Endothelial cell (in vitro differentiated cells): Measurements from ENCODE around the gene PLVAP. TPM values are rescaled to one million over a fixed set of nuclear protein-coding genes. Genes with fewer than 3 reads are reported as not detected.
A peak's percentile ranks its signal among the peaks of the same experiment; 100 is the strongest.
"Not testable (repeated sequence)": the region's sequence is repeated elsewhere in the genome, so short reads cannot be mapped to it uniquely, and the experiment has no call there.

Source experiments
- DNase-seq: peaks from one replicate; pipeline ENCODE4 v3.0.0; 2021; ENCODE audit warnings: low spot score
- H3K27ac Mint-ChIP-seq: one replicate; pipeline ENCODE4 v1.8.0; 2021; ENCODE audit warnings: mixed read lengths, inconsistent platforms; ENCODE audit not compliant: unreplicated experiment
- H3K27me3 Mint-ChIP-seq: one replicate; pipeline ENCODE4 v1.8.0; 2021; ENCODE audit warnings: mild to moderate bottlenecking, moderate library complexity, mixed read lengths, inconsistent platforms; ENCODE audit not compliant: unreplicated experiment
- H3K36me3 Mint-ChIP-seq: one replicate; pipeline ENCODE4 v1.8.0; 2021; ENCODE audit warnings: mild to moderate bottlenecking, low read depth, mixed read lengths, inconsistent platforms; ENCODE audit not compliant: unreplicated experiment
- H3K4me1 Mint-ChIP-seq: one replicate; pipeline ENCODE4 v1.8.0; 2021; ENCODE audit warnings: mild to moderate bottlenecking, mixed read lengths, inconsistent platforms; ENCODE audit not compliant: unreplicated experiment
- H3K4me3 Mint-ChIP-seq: one replicate; pipeline ENCODE4 v1.8.0; 2021; ENCODE audit warnings: mild to moderate bottlenecking, mixed read lengths, inconsistent platforms; ENCODE audit not compliant: unreplicated experiment
- H3K9me3 Mint-ChIP-seq: one replicate; pipeline ENCODE4 v1.8.0; 2021; ENCODE audit warnings: mixed read lengths, inconsistent platforms; ENCODE audit not compliant: unreplicated experiment
- total RNA-seq: library from RNA; stranded (reverse); fragmentation: NEBNext Ultra II Directional; extraction: Animal tissue kit (Norgen Biotek cat#: 25700); gene quantifications from one replicate; pipeline ENCODE4 v1.2.1, GENCODE V29; 2021; ENCODE audit not compliant: unreplicated experiment
- TF ChIP-seq, protein P1 (sequence below): fragments of 200-600 bp; sonication (generic); IDR thresholded peaks from one replicate; pipeline ENCODE4 v1.5.0; 2021; ENCODE audit warnings: antibody characterized with exemption; ENCODE audit not compliant: unreplicated experiment

The PLVAP gene
- total RNA-seq, 1 donor from 2014 or later = 1,569 TPM

DNA sequence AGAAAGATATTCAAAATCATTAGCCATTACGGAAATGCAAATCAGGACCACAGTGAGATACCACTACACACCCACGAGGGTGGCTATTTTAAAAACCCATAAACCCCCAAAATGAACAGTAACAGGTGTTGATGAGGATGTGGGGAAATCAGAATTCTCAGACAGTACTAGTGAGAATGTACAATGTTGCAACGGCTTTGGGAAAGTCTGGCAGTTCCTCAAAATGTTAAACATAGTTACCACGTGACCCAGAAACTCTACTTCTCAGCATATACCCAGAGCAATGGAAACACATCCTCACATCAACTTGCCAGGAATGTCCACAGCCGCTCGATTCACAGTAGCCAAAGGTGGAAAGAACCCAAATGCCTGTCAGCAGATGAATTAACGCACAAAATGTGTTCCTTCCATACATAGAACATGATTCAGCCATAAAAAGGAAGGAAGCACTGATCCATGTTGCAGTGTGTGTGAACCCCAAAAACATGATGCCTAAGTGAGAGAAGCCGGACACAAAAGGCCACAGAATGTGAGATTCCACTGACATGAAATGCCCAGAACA lies 7.0 kb downstream of the PLVAP start:
- Mint-ChIP-seq H3K27me3 (peaks cover 3% of the 10 kb centered on the region), H3K27ac (peak overlapping the region; percentile 72), H3K36me3 (peaks cover 38% of the 10 kb centered on the region), H3K4me3 (peak overlapping the region; percentile 66), H3K9me3 (no peaks in the 10 kb centered on the region), H3K4me1 (peaks cover 24% of the 10 kb centered on the region)
- TF ChIP-seq, protein P1, sequence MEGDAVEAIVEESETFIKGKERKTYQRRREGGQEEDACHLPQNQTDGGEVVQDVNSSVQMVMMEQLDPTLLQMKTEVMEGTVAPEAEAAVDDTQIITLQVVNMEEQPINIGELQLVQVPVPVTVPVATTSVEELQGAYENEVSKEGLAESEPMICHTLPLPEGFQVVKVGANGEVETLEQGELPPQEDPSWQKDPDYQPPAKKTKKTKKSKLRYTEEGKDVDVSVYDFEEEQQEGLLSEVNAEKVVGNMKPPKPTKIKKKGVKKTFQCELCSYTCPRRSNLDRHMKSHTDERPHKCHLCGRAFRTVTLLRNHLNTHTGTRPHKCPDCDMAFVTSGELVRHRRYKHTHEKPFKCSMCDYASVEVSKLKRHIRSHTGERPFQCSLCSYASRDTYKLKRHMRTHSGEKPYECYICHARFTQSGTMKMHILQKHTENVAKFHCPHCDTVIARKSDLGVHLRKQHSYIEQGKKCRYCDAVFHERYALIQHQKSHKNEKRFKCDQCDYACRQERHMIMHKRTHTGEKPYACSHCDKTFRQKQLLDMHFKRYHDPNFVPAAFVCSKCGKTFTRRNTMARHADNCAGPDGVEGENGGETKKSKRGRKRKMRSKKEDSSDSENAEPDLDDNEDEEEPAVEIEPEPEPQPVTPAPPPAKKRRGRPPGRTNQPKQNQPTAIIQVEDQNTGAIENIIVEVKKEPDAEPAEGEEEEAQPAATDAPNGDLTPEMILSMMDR = no peak
- DNase-seq = no peak

DNA sequence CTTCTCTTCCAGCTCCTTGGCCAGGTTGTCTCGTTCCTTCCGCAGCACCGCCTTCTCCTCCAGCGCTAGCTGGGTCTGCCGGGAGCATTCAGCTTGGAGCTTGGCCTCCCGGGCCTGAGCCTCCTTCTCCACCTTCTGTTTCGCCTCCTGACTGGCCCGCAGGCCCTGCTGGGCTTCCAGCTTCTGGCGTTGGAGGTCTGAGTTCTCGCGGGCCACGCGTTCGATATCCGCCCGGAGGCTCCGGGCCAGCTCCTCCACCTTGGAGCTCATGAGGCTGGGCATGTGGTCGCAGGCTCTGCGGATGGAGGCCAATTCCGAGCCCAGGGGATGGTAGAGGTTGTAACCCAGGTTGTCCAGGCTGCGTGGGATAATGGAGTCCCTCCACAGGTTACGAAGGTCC lies 11.8 kb downstream of the PLVAP start:
- Mint-ChIP-seq H3K4me1 (peaks cover 34% of the 10 kb centered on the region), H3K36me3 (peaks cover 54% of the 10 kb centered on the region), H3K27ac (no peak overlapping the region), H3K9me3 (no peaks in the 10 kb centered on the region), H3K27me3 (peaks cover under 1% of the 10 kb centered on the region), H3K4me3 (peak overlapping the region; percentile 82)
- DNase-seq = no peak
- TF ChIP-seq, protein P1 = no peak

DNA sequence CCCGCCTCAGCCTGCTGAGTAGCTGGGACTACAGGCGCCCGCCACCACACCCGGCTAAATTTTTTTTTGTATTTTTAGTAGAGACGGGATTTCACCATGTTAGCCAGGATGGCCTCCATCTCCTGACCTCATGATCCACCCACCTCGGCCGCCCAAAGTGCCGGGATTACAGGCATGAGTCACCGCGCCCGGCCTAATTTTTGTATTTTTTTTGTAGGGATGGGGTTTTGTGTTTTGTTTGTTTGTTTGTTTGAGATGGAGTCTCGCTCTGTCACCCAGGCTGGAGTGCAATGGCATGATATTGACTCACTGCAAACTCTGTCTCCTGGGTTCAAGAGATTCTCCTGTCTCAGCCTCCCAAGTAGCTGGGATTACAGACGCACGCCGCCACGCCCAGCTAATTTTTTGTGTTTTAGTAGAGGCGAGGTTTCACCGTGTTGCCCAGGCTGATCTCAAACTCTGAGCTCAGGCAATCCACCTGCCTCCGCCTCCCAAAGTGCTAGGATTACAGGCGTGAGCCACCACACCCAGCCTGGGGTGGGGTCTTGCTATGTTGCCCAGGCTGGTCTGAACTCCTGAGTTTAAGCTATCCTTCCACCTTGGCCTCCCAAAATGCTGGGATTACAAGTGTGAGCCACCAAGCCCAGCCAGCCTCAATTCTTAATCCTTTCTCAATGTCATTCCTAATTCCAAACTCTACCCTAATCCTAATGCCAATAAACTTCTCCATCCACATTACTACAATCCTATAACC lies 13.1 kb downstream of the PLVAP start:
- Mint-ChIP-seq H3K4me1 (peaks cover 34% of the 10 kb centered on the region), H3K4me3 (peak overlapping the region; percentile 85), H3K36me3 (peaks cover 56% of the 10 kb centered on the region), H3K27ac (peak overlapping the region; percentile 62)
- DNase-seq, H3K9me3 Mint-ChIP-seq, H3K27me3 Mint-ChIP-seq: not testable (repeated sequence)

DNA sequence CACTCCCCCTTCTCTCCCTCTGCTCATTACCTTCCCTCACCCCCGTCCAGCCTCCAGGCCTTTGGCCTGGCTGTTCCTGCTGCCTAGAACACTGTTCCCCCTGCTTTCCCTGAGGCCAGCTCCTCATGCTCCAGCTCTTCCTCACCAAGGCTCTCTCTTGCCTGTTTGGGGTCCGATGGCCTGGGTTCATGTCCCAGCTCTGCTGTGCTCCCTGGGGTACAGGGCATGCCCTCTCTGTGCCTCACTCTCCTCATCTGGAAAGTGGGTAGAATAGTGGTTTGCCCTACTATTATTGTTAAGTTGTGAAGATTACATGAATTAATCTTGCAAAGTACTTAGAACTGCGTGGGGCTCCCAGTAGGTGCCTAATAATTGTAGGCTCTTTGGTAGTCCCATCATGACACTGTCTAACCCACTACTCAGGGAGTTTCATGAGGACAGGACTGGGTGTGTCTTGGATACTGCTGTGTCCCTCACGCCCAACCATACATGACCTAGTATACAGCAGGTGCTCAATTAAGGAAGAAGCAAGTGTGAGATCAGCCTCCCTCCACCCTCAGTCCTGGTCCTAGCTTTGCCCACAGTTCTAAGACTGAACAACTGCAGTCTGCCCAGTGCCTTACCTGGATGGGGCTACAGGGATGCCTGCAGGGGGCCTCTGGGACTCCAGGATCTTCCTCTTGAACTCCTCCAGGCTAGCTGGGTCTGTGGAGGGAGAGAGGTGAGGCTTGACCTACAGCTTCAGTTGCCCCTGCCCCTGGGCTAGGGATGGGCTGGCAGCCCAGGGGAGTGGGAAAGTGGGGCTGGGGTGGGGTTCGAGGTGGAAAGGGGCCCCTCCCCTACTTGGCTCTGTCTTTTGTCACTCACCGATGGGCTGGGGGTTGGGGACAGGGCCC lies 17.0 kb downstream of the PLVAP start:
- no peaks in the 10 kb centered on the region for H3K9me3 Mint-ChIP-seq
- peaks cover 56% of the 10 kb centered on the region for H3K36me3 Mint-ChIP-seq
- no peak for DNase-seq
- H3K27ac Mint-ChIP-seq = no peak overlapping the region
- H3K4me1 Mint-ChIP-seq = peaks cover 26% of the 10 kb centered on the region
- peak overlapping the region; percentile 67 for H3K4me3 Mint-ChIP-seq
- TF ChIP-seq, protein P1 = no peak
- H3K27me3 Mint-ChIP-seq = peaks cover 9% of the 10 kb centered on the region

DNA sequence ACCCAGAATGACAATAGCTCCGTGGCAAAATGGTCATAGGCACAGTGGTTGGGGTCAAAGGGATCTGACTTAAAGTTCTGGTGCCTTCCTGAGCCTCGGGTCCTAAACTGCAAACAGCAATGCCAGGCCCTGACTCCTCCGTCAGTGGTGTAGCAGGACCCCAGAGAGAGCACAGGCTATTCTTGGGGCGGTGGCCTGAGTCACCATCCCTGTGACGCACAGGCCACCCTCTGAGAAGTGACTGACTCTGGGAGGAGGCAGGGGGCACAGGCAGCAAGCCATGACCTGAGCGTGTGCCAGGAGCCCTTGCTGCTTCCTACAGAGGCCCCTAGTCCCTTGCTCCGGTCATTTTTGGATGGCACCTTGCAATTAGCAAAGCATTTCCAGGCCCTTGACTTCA lies 18.7 kb downstream of the PLVAP start:
- TF ChIP-seq, protein P1 = no peak
- Mint-ChIP-seq H3K4me1 (peaks cover 27% of the 10 kb centered on the region), H3K9me3 (no peaks in the 10 kb centered on the region), H3K27ac (no peak overlapping the region), H3K4me3 (no peak overlapping the region), H3K27me3 (peaks cover 9% of the 10 kb centered on the region), H3K36me3 (peaks cover 51% of the 10 kb centered on the region)
- no peak for DNase-seq
